HG03175 (cell line): Measurements from ENCODE around the gene LY6G6C.

ENCODE experiments used
- ATAC-seq: cut with Tn5 transposase; IDR thresholded peaks from one replicate; pipeline ENCODE4 v1.9.1; 2021; ENCODE audit warnings: mild to moderate bottlenecking, moderate library complexity; ENCODE audit not compliant: unreplicated experiment

Gene LY6G6C, protein sequence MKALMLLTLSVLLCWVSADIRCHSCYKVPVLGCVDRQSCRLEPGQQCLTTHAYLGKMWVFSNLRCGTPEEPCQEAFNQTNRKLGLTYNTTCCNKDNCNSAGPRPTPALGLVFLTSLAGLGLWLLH

DNA sequence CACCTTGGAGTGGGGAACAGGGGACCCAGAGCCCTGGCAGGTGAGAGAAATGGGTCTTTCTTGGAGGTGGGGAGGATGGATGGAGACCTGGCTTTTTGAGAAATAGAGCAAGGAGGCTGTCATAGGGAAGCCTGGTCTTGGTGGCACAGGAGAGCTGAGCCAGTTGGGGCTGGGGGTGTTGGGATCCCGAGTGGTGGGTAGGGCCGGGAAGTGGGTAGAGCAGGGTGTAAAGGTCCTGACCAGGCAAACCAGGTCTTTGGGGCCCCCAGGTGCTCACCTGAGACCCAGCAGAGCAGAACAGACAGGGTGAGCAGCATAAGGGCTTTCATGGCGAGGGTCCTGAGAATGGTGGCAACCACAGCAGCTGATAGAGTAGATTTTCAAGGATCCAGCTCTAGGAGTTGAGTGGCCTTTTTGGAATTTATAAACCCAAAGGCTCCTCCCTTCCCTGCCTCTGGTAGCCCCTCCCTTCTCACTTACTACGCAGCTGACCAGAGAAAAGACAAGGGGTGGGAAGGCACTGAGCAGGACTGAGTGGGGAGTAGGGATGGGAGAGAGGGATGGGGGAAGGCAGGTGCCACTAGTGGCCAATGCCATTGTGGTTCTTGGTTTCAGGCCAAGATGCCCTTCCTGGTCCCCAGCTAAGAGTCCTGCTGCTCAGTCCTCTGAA, at the start of gene LY6G6C:
Gene LY6G6C (minus strand): TSS at position 396 of the 670 bp plus-strand sequence. CDS start 67 bp downstream, at position 329.
- ATAC-seq: no peak

DNA sequence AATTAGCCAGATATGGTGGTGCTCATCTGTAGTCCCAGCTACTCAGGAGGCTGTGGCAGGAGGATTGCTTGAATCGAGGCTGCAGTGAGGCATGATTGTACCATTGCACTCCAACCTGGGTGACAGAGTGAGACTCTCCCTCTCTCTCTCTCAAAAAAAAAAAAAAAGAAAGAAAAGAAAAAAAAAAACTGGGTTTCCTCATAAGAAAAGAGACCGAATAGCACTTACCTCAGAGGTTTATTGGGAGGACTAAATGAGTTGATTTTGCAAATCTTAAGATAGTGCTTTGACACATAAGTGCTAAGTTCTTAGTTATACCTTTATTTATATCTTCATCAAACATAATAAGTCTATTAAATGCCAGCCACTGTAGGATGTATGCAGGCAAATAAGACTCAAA, 49.3 kb upstream of the LY6G6C start:
- no peak for ATAC-seq

DNA sequence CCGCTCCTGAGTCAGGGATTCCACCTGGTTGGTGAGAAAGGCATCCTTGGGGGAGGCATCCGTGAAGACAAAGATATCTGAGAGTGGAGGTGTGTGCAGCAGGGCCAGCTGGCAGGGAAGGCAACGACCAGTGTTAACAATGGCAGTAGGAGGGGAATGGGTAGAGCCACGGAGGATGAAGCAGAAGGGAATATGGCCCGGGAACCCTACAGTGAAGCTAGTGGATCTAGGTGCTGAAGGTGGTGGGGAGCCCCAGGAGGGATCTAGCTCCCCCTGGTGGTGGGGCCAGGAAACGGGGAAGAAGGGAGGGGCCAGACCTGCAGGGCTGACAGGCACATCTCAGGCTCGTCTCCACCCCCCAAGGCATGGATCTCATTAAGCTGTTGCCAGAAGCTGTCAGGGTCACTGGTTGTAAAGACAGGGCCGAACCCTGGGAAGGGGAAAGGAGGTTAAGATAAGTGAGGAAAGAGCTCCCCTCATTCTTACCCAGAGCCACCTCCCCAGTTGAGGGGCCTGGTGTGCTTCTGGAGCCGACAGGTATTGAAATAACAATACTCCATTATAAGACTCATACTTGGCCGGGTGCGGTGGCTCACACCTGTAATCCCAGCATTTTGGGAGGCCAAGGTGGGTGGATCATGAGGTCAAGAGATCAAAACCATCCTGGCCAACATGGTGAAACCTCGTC, 48.3 kb upstream of the LY6G6C start:
- ATAC-seq: no peak

DNA sequence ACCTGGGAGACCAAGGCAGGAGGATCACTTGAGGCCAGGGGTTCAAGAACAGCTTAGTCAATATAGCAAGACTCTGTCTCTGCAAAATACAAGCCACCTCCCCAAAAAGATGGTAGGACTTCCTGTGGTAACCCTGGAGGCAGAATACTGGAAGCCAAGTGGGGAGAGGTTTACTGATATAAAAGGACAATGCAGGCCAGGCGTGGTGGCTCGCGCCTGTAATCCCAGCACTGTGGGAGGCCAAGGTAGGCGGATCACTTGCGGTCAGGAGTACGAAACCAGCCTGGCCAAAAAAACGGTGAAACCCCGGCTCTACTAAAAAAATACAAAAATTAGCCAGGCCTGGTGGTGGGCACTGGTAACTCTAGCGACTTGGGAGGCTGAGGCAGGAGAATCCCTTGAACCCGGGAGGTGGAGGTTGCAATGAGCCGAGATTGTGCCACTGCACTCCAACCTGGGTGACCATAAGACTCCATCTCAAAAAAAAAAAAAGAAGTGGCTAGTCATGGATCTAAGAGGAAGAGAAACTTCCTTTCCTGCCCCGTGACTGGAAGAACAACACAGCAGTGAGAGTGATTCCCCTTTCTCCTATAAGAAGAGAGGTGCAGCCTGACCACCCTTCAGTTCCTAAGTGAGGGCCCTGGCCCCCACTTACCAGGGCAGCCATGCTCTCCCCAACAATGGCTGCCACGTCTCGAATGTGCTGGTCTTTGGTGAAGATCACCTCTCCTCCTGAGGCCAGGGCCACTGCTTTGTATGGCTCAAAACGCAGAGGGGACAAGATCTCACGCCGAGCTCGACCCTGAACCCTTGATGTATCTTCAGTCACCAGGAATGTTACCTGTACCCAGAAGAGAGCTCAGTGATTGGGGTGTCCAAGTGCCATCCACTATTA, 47.1 kb upstream of the LY6G6C start:
- ATAC-seq: no peak

DNA sequence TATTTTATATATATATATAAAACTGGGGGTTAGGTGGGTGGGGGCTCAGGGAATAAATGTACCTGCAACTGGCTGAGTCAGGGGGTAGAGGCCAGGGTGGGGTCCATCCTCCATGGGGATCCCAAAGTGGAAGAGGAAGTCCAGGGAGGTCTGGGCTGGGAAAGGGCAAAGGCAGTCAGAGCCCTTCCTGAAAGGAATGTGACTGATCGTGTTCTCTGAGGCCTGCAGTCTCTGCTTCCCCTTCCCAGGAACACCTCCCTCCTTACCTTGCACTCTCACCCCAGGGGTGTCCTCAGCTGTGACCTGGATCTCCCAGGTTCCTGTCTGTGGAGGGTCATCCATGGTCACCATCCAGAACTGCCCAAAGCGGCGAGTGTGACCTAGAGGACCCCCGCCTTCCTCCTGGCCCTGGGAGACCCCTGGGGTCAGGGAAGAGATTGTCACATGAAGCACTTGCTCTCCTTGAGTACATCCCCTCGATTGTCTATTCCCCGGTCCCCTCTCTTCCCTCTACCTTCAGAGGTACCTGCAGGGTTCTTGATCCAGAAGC, 45.6 kb upstream of the LY6G6C start:
- ATAC-seq: no peak

DNA sequence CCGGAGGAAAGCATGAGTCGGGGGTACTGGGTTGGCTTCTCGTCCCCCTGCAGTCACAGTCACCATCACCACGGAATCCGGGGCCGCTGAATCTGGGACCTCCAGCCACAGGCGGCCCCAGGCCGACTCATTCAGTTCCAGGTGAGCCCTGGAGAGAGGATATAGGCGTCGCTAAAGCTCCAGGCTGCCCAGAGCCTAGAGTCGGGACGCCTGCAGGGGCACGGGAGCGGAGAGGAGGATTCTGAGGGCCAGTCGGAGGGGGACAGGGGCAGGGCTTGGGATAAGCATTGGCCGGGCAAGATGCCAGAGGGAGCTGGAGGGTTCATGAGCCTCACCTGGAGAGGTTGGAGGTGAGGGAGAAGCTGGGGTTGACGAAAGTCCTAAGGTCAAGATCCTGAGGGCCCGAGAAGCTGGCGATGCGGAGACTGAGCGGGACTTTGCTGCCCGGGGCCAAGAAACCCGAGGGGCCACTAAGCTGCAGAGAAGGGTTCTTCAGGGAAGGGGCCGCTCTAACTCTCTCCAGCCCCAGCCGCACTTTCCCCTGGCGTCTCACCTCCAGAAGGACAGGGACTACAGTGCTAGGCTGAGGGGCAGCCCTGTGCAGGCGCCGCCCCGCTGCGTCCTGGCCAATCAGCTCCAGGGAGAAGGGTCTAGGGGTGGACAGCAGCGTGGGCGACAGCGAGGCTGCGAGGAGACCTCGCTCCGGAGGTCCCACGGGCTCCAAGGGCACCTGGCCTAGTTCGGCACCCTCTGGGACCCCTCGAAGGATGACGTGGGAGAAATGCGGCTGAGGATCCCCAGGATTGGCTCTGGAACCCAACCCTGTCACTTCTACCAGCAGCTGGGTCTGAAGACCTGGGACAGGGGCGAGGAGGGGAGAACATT, 44.6 kb upstream of the LY6G6C start:
- no peak for ATAC-seq

DNA sequence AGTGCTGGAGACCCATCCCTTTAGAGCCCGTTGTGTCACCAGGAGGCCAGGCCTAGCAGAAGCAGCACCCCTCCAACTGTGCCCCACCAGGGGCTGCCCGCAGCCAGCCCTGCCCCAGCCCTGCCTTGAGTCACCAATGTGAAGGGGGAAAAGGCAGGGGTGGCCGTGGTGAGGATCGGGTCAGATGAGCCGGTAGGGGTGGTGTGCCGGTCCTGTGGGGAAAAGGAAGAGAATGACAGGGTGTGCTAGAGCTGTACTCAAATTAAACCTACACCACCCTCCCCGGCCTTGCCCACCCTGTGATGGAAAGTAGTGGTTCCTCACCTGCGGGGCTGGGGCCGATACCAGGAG, 44.0 kb upstream of the LY6G6C start:
- no peak for ATAC-seq

DNA sequence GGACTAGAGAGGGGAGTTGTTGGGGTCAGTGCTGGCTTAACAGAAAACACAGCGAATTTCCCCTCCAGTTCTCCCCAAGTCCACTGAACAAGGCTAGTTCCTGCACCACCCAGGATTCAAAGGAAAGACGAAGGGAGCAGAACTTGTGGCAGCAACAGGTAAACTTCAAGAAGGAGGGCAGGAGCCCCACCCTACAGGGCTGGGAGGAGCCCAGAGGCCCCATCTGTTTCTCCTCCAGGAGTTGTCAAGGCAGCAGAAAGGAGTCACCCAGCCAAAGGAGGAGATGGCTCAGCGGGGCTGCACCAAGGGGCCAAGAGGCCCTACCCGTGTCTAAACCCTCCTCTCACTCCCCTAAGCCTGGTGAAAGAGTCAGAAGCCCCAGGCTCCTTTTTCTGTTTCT, 42.7 kb upstream of the LY6G6C start:
- no peak for ATAC-seq

DNA sequence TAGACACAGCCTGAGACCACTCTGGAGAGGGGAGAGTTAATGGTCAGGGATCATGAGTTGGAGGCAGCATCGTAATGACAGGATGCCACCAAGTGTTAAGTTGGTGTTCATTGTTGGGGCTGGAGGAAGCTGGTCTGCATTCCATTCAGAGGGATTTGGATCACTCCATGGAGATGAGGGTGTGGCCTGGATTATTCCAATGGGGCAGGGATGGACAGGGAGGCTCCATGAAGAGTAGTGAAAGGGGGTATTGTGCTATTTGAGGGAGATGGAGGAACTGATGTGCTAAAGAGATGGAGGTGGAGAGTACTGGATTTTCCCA, 42.0 kb upstream of the LY6G6C start:
- no peak for ATAC-seq

DNA sequence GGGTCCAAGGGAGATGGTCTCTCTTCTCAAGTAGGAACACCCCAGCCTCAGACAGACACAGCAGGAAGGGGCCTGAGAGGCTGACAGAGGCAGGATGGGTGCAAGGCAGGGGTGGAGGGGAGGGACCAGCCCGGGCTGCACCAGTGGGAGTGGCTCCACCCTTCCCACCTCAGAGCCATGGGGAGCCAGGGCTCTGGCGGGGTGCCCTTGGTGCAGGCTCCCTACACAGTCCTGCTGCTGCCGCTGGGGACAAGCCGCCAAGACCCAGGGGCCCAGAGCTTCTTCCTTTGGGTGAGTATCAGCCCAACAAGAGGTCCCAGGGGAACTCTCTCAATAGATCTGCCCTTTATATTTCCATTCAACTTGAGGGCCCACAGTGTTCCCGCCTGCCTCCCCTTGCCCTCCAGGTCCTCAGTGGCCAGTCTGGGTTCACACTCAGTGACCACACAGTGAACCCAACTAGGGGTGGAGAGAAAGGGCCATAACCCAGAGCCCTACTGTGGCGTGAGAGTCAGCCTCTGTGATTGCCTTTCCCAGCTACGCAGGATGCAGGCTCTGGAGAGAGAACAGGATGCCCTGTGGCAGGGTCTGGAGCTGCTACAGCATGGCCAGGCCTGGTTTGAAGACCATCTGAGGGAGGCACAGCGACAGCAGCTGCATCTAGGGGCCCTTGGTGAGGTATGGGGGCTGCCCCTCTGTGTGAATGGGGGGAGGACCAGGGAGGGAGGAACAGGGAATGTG, 41.5 kb upstream of the LY6G6C start:
- no peak for ATAC-seq

DNA sequence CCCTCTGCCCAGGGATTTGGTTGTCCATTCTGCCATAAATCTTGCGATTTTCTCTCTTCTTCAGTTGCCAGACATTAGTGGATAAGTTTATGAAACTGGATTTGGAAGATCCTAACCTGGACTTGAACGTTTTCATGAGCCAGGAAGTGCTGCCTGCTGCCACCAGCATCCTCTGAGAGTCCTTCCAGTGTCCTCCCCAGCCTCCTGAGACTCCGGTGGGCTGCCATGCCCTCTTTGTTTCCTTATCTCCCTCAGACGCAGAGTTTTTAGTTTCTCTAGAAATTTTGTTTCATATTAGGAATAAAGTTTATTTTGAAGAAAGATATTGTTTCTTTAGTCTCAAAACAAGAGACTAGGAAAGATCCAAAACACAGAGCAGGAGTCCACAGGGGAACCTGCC, 40.8 kb upstream of the LY6G6C start, which contains the start of gene SAPCD1:
Gene SAPCD1 (plus strand): TSS at position 301 of the 400 bp plus-strand sequence. CDS start 399 bp downstream, outside the sequence.
- ATAC-seq: no peak

DNA sequence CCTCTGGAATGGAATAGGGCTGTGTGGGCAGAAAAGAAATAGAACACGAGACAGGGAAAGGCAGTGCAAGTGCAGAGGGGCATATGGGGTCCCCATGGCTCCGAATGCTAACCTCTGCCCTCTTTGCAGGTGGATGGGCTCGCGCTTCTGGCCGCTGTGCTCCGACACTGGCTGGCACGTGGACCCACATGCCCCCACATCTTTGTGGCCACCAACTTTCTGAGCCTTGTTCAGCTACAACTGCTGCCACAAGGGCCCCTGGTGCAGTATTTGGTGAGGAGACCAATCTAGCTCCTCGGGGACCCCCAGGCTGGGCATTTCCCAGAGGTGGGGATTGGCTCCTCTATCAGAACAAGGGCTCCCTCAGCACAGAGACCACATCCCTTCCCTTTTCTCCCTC, 39.8 kb upstream of the LY6G6C start:
- ATAC-seq: no peak

DNA sequence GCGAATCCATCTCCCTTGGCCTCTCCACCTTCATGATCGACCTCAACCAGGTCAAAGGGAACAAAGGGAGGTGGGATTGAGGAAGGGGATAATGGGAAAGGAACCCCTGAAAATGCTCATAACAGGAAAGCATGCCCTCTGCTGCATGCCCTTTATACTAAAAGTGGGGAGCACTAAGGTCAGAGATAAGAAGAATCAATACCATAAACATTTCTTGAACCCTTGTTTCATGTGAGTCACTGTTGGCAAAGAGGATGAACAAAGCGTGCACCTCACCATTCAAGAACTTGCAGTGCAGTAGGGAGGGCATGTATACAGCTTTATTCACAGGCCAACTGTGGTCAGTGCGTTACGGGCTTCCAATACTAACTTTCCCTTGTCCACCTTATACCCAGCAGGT, 39.2 kb upstream of the LY6G6C start:
- ATAC-seq: no peak

DNA sequence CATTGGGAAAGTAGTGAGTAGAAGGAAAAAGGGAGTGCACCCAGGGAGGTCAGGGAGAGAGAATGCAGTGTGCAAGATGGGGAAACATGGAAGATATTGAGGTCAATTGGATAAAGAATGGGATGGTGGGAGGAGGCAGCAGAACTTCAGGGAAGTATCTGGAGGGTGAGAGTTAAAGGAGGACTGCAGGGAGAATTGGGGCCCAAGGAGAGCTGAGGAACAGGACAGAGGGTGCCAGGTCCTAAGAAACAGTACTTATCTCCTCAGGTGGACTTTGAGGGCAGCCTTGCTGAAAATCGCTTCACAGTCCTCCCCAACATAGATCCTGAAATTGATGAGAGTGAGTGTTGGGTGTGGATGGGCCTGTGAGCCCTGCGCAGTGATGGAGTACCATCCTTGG, 36.7 kb upstream of the LY6G6C start:
- no peak for ATAC-seq

DNA sequence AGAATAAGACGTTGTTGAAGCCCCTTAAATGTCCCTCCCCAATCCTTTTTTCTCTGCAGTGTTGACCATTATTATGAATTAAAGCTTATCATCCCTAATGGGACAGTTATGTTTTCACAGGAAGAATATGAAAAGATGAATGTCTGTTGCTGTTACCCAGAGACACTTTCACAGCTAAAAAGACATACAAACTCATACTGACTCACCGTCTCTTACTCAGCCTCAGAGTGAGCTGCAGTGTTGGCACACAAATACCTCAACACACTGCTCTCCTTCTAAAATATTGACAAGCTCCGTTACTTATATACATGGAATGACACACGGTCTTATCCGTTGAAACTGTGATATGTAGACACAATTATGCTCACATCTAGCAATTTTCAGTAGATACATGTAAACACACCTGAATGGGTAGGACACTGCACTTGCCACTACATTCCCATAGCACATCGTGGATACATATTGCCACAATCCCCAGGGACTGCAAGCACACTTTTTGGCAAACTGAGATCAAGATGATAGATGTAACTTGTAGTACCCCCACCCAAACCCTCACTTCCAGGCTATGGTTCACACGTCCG, 31.3 kb upstream of the LY6G6C start:
- ATAC-seq: no peak

DNA sequence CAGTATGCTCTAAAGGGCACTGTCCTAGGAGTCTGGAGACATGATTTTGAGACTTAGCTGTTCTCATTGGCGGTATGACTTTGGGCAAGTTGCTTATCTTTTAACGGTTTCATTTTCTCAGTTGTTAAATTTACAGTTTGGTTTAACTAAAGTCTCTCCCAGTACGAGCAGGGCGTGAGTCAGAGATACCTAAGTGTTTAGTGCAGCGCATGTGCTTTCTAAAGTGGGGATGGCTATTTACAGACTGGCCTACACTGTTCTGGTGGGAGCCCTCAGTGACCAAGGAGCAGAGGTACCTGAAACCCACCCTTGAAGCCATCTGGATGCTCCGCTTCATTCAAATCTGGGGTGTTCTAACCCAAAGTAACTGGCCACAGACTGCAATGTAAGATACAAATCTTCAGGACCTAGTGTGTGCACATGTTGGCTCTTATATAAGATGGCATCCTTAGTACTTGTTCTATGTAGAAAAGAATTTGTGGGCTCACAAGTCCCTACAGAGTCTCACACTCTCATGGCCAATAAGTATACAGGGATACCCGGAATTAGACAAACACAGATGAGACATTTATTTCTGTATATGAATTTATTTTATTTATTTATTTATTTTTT, 29.0 kb upstream of the LY6G6C start:
- ATAC-seq: no peak

DNA sequence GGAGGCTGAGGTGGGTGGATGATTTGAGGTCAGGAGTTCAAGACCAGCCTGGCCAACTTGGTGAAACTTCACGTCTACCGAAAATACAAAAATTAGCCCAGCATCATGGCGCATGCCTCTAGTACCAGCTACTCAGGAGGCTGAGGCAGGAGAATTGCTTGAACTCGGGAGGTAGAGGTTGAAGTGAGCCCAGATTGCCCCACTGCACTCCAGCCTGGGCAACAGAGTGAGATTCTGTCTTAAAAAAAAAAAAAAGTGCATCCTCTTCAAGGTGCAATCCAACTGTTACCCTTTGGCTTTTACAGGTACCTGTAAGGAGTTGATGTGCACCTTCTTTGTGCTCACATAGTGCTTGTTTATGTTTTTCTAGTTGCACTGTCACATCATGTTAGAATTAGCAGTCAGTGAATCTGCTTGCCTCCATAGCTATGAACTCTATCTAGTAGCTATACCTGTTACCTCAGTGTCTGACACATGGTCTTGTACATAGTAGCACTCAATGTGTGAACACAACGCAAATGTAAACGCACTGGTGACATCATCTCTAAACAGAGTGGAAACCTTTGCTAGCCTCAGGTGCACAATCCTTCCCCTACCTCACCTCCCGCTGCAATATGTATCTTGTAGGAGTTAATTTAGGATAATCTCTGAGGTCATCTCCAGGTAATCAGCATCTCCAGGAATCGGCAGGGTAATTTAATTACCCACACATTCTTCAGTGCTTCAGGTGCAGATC, 27.9 kb upstream of the LY6G6C start:
- ATAC-seq: no peak

DNA sequence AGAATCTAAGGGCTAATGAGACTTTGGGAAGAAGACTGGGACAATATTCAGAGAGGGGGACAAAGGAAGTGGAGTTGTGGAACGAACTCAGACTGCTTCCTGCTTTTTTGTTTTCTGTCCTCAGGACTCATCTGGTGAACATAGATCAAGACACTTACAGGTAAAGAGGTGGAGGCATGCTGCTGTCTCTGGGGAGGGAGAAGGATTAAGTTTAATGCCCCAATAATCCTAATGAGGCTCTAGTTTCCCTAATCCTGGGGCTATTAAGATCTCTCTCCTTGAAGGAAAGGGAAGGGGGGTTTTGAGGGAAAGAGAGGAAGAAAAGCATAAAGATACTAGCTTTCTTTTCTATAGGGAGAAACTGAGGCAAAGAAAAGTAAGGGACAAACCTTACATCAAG, 22.9 kb upstream of the LY6G6C start:
- ATAC-seq: no peak
